Measurements from ENCODE around the gene EEFSEC.

Gene EEFSEC

GRCh38 chr3:128236657-128237056 lies 83.4 kb downstream of the EEFSEC start:
- no peaks in the 10 kb centered on the region for H3K9me3 Mint-ChIP-seq
- H3K36me3 Mint-ChIP-seq = no peaks in the 10 kb centered on the region
- H3K4me1 Mint-ChIP-seq = peaks cover 48% of the 10 kb centered on the region
- H3K4me3 Mint-ChIP-seq = no peak overlapping the region
- H3K27ac Mint-ChIP-seq = no peak overlapping the region
- H3K27me3 Mint-ChIP-seq = no peaks in the 10 kb centered on the region

DNA sequence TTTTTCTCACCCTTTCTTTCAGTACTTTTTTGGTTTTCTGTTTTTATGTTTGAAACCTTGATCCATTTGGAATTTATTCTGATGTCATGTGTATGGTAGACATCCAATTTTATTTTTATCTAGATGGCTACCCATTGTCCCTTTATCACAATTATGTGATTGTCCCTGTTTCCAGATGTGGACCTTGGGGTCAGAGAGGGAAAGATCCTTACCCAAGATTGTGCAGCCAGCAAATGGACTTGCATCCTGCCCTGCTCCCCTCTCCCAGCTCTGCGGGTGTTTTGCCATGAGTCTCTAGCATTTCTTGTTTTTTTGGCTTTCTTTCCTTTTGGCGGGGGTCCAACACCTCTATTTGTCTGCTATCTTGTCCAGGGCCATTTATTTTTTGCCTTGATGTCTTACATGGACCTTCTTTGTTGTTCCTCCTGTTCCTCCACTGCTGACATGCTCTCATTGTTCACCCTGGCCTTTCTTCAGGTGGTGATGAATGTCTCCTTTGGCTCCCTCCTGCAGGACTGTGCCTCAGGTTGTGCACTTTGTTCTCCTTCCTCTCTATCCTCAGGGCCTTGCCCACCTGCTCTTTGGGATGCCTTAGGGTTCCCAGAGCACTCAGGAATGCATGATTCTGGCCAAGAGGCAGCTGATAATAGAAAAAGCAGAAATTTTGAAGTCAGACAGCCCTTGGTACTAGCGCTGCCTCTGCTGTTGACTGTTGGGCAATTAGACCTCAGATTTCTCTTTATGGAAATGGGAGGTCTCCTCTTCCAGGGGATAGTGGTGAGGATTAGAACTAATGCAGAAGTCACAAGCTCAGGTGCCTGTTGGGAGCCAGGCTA lies 84.3 kb downstream of the EEFSEC start:
- Mint-ChIP-seq H3K4me3 (no peak overlapping the region), H3K4me1 (peaks cover 53% of the 10 kb centered on the region), H3K9me3 (no peaks in the 10 kb centered on the region), H3K27ac (no peak overlapping the region), H3K36me3 (no peaks in the 10 kb centered on the region), H3K27me3 (no peaks in the 10 kb centered on the region)

- Mint-ChIP-seq H3K4me1 (peaks cover 58% of the 10 kb centered on the region), H3K27me3 (no peaks in the 10 kb centered on the region), H3K36me3 (no peaks in the 10 kb centered on the region), H3K4me3 (no peak overlapping the region), H3K27ac (no peak overlapping the region), H3K9me3 (no peaks in the 10 kb centered on the region)
Measured at GRCh38 chr3:128238184-128238489, 84.9 kb downstream of the EEFSEC start.

DNA sequence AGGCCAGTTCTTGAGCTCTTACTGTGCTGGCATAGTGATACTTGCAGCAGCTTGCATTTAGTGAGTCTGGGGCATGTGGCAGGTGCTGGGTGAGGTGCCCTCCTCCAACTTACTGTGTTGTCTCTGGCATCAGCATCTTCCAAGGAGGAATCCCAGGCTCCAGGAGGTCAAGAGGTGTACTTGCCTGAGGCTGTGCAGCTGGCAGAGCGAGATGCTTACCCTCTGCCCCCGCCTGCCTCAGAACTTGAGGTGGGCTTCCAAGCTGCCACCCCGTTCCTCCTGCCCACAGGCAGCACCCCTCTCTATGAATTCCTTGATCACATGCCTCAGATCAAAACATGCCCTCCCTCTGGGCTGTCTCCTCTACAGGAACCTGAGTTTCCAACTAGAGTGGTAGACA lies 86.0 kb downstream of the EEFSEC start:
- no peaks in the 10 kb centered on the region for H3K27me3 Mint-ChIP-seq
- no peaks in the 10 kb centered on the region for H3K9me3 Mint-ChIP-seq
- no peaks in the 10 kb centered on the region for H3K36me3 Mint-ChIP-seq
- peaks cover 61% of the 10 kb centered on the region for H3K4me1 Mint-ChIP-seq
- no peak overlapping the region for H3K27ac Mint-ChIP-seq
- H3K4me3 Mint-ChIP-seq = no peak overlapping the region

DNA sequence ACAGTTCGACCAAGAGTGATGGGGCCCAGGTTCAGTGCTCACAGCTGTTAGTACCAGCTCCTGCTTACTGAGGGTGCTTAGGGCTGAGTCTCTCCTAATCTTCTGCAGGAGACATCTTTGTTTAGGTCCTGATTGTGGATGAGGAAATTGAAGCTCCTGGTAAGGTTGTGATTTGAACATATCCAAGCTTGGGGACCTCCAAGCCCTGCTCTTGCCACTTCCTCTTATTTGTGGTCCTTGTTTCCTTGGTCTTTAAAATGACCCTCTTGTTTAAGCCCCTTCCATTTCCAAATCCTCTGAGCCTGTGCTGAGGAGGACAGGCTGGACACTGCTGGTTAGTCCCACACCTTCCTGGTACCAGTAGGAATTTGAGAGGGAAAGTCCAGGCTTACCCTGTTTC lies 87.0 kb downstream of the EEFSEC start:
- no peaks in the 10 kb centered on the region for H3K9me3 Mint-ChIP-seq
- H3K4me1 Mint-ChIP-seq = peaks cover 57% of the 10 kb centered on the region
- H3K27me3 Mint-ChIP-seq = no peaks in the 10 kb centered on the region
- no peak overlapping the region for H3K27ac Mint-ChIP-seq
- H3K36me3 Mint-ChIP-seq = peaks cover 7% of the 10 kb centered on the region
- no peak overlapping the region for H3K4me3 Mint-ChIP-seq

GRCh38 chr3:128241741-128242140 lies 88.5 kb downstream of the EEFSEC start:
- Mint-ChIP-seq H3K9me3 (no peaks in the 10 kb centered on the region), H3K4me3 (no peak overlapping the region), H3K36me3 (peaks cover 7% of the 10 kb centered on the region), H3K4me1 (peaks cover 51% of the 10 kb centered on the region), H3K27ac (no peak overlapping the region), H3K27me3 (no peaks in the 10 kb centered on the region)

- peak overlapping the region; percentile 67 for H3K4me3 Mint-ChIP-seq
- no peaks in the 10 kb centered on the region for H3K27me3 Mint-ChIP-seq
- H3K9me3 Mint-ChIP-seq = no peaks in the 10 kb centered on the region
- peak overlapping the region; percentile 47 for H3K27ac Mint-ChIP-seq
- peaks cover 39% of the 10 kb centered on the region for H3K4me1 Mint-ChIP-seq
- H3K36me3 Mint-ChIP-seq = peaks cover 14% of the 10 kb centered on the region
Measured at GRCh38 chr3:128242818-128243601, 89.7 kb downstream of the EEFSEC start.

GRCh38 chr3:128243602-128244504 lies 90.6 kb downstream of the EEFSEC start:
- Mint-ChIP-seq H3K4me1 (peaks cover 34% of the 10 kb centered on the region), H3K27ac (no peak overlapping the region)

DNA sequence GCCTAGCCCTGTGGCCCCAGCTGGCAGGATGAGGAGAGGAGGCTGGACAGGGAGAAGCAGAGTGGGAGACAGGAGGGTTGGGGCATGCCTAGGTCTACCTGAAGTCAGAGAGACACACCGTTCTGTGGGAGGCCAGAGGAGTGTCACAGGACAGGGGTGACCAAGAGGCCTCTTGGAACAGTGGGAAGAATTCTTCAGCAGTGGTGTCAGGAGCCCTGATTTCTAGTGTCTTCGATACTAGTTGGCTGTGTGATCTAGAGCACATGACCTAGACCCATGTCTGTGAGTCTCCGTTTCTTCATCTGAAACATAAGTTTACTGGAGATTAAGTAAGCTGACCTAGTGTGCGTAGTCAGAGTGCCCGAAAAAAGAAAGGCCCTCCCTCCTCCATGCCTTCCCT lies 92.2 kb downstream of the EEFSEC start:
- H3K27me3 Mint-ChIP-seq = no peaks in the 10 kb centered on the region
- no peak overlapping the region for H3K27ac Mint-ChIP-seq
- no peaks in the 10 kb centered on the region for H3K9me3 Mint-ChIP-seq
- H3K36me3 Mint-ChIP-seq = peaks cover 30% of the 10 kb centered on the region
- peaks cover 35% of the 10 kb centered on the region for H3K4me1 Mint-ChIP-seq
- no peak overlapping the region for H3K4me3 Mint-ChIP-seq

More at GRCh38 chr3:128243602-128244504, 90.6 kb downstream of the EEFSEC start:
- H3K4me3 Mint-ChIP-seq = no peak overlapping the region
- H3K27me3 Mint-ChIP-seq = no peaks in the 10 kb centered on the region
- H3K9me3 Mint-ChIP-seq = no peaks in the 10 kb centered on the region
- peaks cover 17% of the 10 kb centered on the region for H3K36me3 Mint-ChIP-seq

GRCh38 chr3:128247666-128248409 lies 94.6 kb downstream of the EEFSEC start:
- Mint-ChIP-seq H3K4me3 (no peak overlapping the region), H3K27ac (no peak overlapping the region), H3K27me3 (no peaks in the 10 kb centered on the region), H3K9me3 (no peaks in the 10 kb centered on the region), H3K36me3 (peaks cover 39% of the 10 kb centered on the region), H3K4me1 (peaks cover 40% of the 10 kb centered on the region)

DNA sequence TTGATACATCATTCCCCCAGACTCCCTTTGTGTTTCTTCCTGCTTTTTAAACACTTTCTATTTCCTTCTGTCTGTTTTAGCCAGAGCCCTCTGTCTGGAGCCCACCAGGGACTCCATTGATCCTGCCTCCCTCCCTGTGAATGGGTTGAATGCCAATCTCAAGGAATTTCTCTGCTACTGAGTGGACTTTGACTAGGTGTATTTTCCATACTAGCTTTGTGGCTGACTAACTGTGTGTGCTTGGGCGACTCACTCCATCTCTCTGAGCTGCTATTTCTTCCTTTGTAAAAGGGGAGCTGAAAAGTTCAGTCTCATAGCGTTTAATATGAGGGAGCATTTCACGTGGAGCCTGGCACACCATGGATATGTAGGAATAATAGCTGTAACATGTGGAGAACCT lies 98.8 kb downstream of the EEFSEC start:
- no peaks in the 10 kb centered on the region for H3K27me3 Mint-ChIP-seq

DNA sequence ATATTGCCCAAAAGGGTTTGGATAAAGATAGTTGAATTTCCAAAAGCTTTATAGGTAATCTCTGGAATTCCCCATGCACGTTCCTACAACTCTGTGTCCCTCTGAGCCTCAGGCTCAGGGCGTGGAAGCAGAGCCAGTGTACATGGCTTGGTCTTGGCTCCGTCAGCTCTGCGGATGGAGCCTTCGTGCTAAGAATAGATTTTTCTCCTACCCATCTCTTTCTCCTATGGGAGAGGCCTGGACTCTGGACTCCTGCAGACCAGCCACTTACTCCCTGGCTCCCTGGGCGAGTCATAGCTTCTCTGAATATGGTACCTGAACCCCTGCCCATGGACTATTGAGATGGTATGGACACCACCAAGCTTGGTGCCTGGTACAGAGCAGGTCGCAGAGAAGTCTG lies 99.9 kb downstream of the EEFSEC start:
- H3K4me1 Mint-ChIP-seq = peaks cover 57% of the 10 kb centered on the region
- H3K36me3 Mint-ChIP-seq = peaks cover 48% of the 10 kb centered on the region
- no peak overlapping the region for H3K27ac Mint-ChIP-seq

More for the DNA sequence above, 98.8 kb downstream of the EEFSEC start:
- Mint-ChIP-seq H3K4me3 (no peak overlapping the region), H3K27ac (no peak overlapping the region), H3K4me1 (peaks cover 53% of the 10 kb centered on the region), H3K9me3 (no peaks in the 10 kb centered on the region), H3K36me3 (peaks cover 50% of the 10 kb centered on the region)

GRCh38 chr3:128254066-128254590 lies 100.8 kb downstream of the EEFSEC start:
- Mint-ChIP-seq H3K27ac (no peak overlapping the region), H3K36me3 (peaks cover 45% of the 10 kb centered on the region), H3K9me3 (no peaks in the 10 kb centered on the region), H3K4me1 (peaks cover 57% of the 10 kb centered on the region), H3K4me3 (no peak overlapping the region), H3K27me3 (no peaks in the 10 kb centered on the region)

More for the DNA sequence above, 99.9 kb downstream of the EEFSEC start:
- Mint-ChIP-seq H3K9me3 (no peaks in the 10 kb centered on the region), H3K27me3 (no peaks in the 10 kb centered on the region), H3K4me3 (no peak overlapping the region)

- peaks cover 48% of the 10 kb centered on the region for H3K4me1 Mint-ChIP-seq
Measured at GRCh38 chr3:128254967-128255366, 101.7 kb downstream of the EEFSEC start.

GRCh38 chr3:128256131-128256530 lies 102.8 kb downstream of the EEFSEC start:
- H3K27me3 Mint-ChIP-seq = no peaks in the 10 kb centered on the region
- H3K36me3 Mint-ChIP-seq = peaks cover 39% of the 10 kb centered on the region

More at GRCh38 chr3:128254967-128255366, 101.7 kb downstream of the EEFSEC start:
- Mint-ChIP-seq H3K27me3 (no peaks in the 10 kb centered on the region), H3K27ac (no peak overlapping the region), H3K9me3 (peaks cover 5% of the 10 kb centered on the region), H3K4me3 (no peak overlapping the region), H3K36me3 (peaks cover 44% of the 10 kb centered on the region)

More at GRCh38 chr3:128256131-128256530, 102.8 kb downstream of the EEFSEC start:
- H3K27ac Mint-ChIP-seq = no peak overlapping the region
- no peak overlapping the region for H3K4me3 Mint-ChIP-seq
- H3K9me3 Mint-ChIP-seq = peaks cover 5% of the 10 kb centered on the region
- H3K4me1 Mint-ChIP-seq = peaks cover 37% of the 10 kb centered on the region

All from activated naive CD4-positive, alpha-beta T cell treated with anti-CD3 and anti-CD28 coated beads, Interleukin-2, amount 50 U/mL, for 24 hours (primary cell).